H1 (cell line): ENCODE measurements around the gene SCN3B. TPM values are rescaled to one million over a fixed set of nuclear protein-coding genes. Genes with fewer than 3 reads are reported as not detected.

Experiments
- CTCF ChIA-PET: fragments of 300-600 bp; sonication (Branson Sonifier 250); formaldehyde crosslinking; loops from one replicate; lab custom pipeline; 2021; ENCODE audit not compliant: partially characterized antibody; lab: Charles Lee
- POLR2A ChIA-PET: fragments of 300-600 bp; sonication (Branson Sonifier 250); formaldehyde crosslinking; loops from one replicate; lab custom pipeline; 2021; ENCODE audit warnings: inconsistent platforms; ENCODE audit not compliant: partially characterized antibody; lab: Charles Lee
- DNase-seq, 2 experiments: peaks; one replicate each; pipeline versions ENCODE4 v3.0.0 to v3.0.0-alpha.2; 2010 to 2022; ENCODE audit warnings: low spot score in 2 of 2, low read depth in 1 of 2, mixed read lengths in 1 of 2
- FAIRE-seq: peaks from 2 replicates; lab custom pipeline; 2011; peaks lifted over from hg19 to GRCh38; lab: Jason Lieb, UNC
- H2AFZ ChIP-seq: 2 replicates; pipeline ENCODE4 v1.8.1; 2012; ENCODE audit warnings: low read length, inconsistent platforms
- H2AK5ac ChIP-seq: 2 replicates; pipeline ENCODE4 v1.6.1; 2013; ENCODE audit warnings: low read depth, low read length
- H2BK120ac ChIP-seq: replicated peaks from 2 replicates; pipeline ENCODE3; 2013; ENCODE audit warnings: low read depth, low read length, inconsistent platforms
- H2BK12ac ChIP-seq: 2 replicates; pipeline ENCODE4 v1.6.1; 2013; ENCODE audit warnings: low read depth, low read length
- H2BK15ac ChIP-seq: 2 replicates; pipeline ENCODE4 v1.6.1; 2013; ENCODE audit warnings: low read length
- H2BK20ac ChIP-seq: 2 replicates; pipeline ENCODE4 v1.6.1; 2013; ENCODE audit warnings: low read length
- H2BK5ac ChIP-seq: 2 replicates; pipeline ENCODE4 v1.6.1; 2013; ENCODE audit warnings: low read depth, low read length
- H3K14ac ChIP-seq: 2 replicates; pipeline ENCODE4 v1.6.1; 2013; ENCODE audit warnings: inconsistent platforms; ENCODE audit not compliant: insufficient read length
- H3K18ac ChIP-seq: 2 replicates; pipeline ENCODE4 v1.6.1; 2013; ENCODE audit warnings: low read length; ENCODE audit errors: extremely low read depth
- H3K23ac ChIP-seq: 2 replicates; pipeline ENCODE4 v1.6.1; 2013; ENCODE audit warnings: inconsistent platforms; ENCODE audit not compliant: insufficient read length
- H3K23me2 ChIP-seq: 2 replicates; pipeline ENCODE4 v1.6.1; 2013; ENCODE audit warnings: low read depth, low read length
- H3K27ac ChIP-seq: 2 replicates; pipeline ENCODE4 v1.6.1; 2011; ENCODE audit warnings: low read depth, low read length, inconsistent platforms
- H3K27me3 ChIP-seq, 4 experiments: replicated peaks in 1 of 4; 1 replicate in 1 of 4; 2 replicates in 3 of 4; pipeline versions ENCODE4 v1.6.1 to v1.8.1; 2011 to 2013; ENCODE audit warnings: low read length in 3 of 4, mild to moderate bottlenecking in 3 of 4, inconsistent platforms in 2 of 4, mixed read lengths in 2 of 4, moderate library complexity in 1 of 4; ENCODE audit not compliant: control insufficient read depth in 3 of 4, insufficient read depth in 3 of 4; ENCODE audit errors: extremely low read depth in 1 of 4
- H3K36me3 ChIP-seq, 4 experiments: 2 replicates each; pipeline versions ENCODE4 v1.6.1 to v1.8.1; 2011 to 2013; ENCODE audit warnings: mild to moderate bottlenecking in 4 of 4, low read length in 3 of 4, moderate library complexity in 2 of 4, control low read depth in 1 of 4, inconsistent platforms in 1 of 4; ENCODE audit not compliant: insufficient read depth in 4 of 4, control insufficient read depth in 2 of 4
- H3K4ac ChIP-seq: replicated peaks from 2 replicates; pipeline ENCODE3; 2013; ENCODE audit warnings: low read length, low read depth, mixed read lengths, inconsistent platforms; ENCODE audit not compliant: insufficient read length
- H3K4me1 ChIP-seq, 4 experiments: replicated peaks in 1 of 4; 1 replicate in 1 of 4; 2 replicates in 3 of 4; pipeline versions ENCODE4 v1.6.1 to v1.8.1; 2011 to 2013; ENCODE audit warnings: low read length in 3 of 4, inconsistent platforms in 2 of 4, mixed read lengths in 1 of 4; ENCODE audit not compliant: insufficient read depth in 4 of 4, control insufficient read depth in 3 of 4
- H3K4me2 ChIP-seq, 2 experiments: 2 replicates each; pipeline versions ENCODE4 v1.6.1 to v1.8.1; 2011 to 2013; ENCODE audit warnings: low read depth in 2 of 2, low read length in 2 of 2, control low read depth in 1 of 2, inconsistent platforms in 1 of 2, mild to moderate bottlenecking in 1 of 2; ENCODE audit not compliant: insufficient read depth in 1 of 2
- H3K4me3 ChIP-seq, 4 experiments: fragments of 200-600, 300-600 bp in 1 of 4; sonication (generic), shearing (Covaris generic), sonication (Bioruptor Twin) in 1 of 4; 2 replicates each; pipeline versions ENCODE4 v1.5.1 to v1.8.1; 2011 to 2016; ENCODE audit warnings: low read length in 4 of 4, low read depth in 3 of 4, control low read depth in 2 of 4, inconsistent platforms in 2 of 4, mild to moderate bottlenecking in 2 of 4, mixed read lengths in 1 of 4, moderate library complexity in 1 of 4; ENCODE audit not compliant: insufficient read depth in 2 of 4; ENCODE audit errors: extremely low read depth in 1 of 4
- H3K56ac ChIP-seq: replicated peaks from 2 replicates; pipeline ENCODE3; 2013; ENCODE audit warnings: low read depth, mild to moderate bottlenecking, mixed read lengths, low read length, inconsistent platforms; ENCODE audit not compliant: insufficient read length
- H3K79me1 ChIP-seq: 2 replicates; pipeline ENCODE4 v1.6.1; 2013; ENCODE audit warnings: low read depth, low read length, control low read depth
- H3K79me2 ChIP-seq, 2 experiments: 2 replicates each; pipeline versions ENCODE4 v1.6.1 to v1.8.1; 2012 to 2013; ENCODE audit warnings: low read length in 2 of 2, mild to moderate bottlenecking in 2 of 2, inconsistent platforms in 1 of 2; ENCODE audit not compliant: insufficient read depth in 2 of 2, control insufficient read depth in 1 of 2
- H3K9ac ChIP-seq, 4 experiments: replicated peaks in 1 of 4; 1 replicate in 1 of 4; 2 replicates in 3 of 4; pipeline versions ENCODE4 v1.6.1 to v1.8.1; 2011 to 2013; ENCODE audit warnings: low read depth in 3 of 4, low read length in 3 of 4, control low read depth in 2 of 4, mild to moderate bottlenecking in 2 of 4, moderate library complexity in 2 of 4, inconsistent platforms in 1 of 4; ENCODE audit errors: extremely low read depth in 1 of 4
- H3K9me3 ChIP-seq, 2 experiments: 2 replicates each; pipeline versions ENCODE4 v1.6.1 to v1.8.1; 2012 to 2013; ENCODE audit warnings: mild to moderate bottlenecking in 2 of 2, moderate library complexity in 2 of 2, control low read depth in 1 of 2, inconsistent platforms in 1 of 2, low read depth in 1 of 2, low read length in 1 of 2, mixed read lengths in 1 of 2; ENCODE audit not compliant: insufficient read depth in 2 of 2
- H4K20me1 ChIP-seq, 2 experiments: replicated peaks in 1 of 2; 2 replicates each; pipeline versions ENCODE3 to v1.8.1; 2011 to 2013; ENCODE audit warnings: inconsistent platforms in 2 of 2, low read length in 2 of 2, mild to moderate bottlenecking in 1 of 2; ENCODE audit not compliant: insufficient read depth in 2 of 2, control insufficient read depth in 1 of 2
- H4K5ac ChIP-seq: 2 replicates; pipeline ENCODE4 v1.6.1; 2013; ENCODE audit warnings: low read length, low read depth, mixed read lengths, inconsistent platforms; ENCODE audit not compliant: insufficient read length
- H4K8ac ChIP-seq: 2 replicates; pipeline ENCODE4 v1.8.0; 2013; ENCODE audit warnings: mild to moderate bottlenecking, moderate library complexity, low read length, inconsistent platforms; ENCODE audit not compliant: insufficient read depth; ENCODE audit errors: extremely low read depth
- H4K91ac ChIP-seq: replicated peaks from 2 replicates; pipeline ENCODE3; 2013; ENCODE audit warnings: low read length, mixed read lengths, inconsistent platforms; ENCODE audit not compliant: insufficient read length
- BRCA1 ChIP-seq: IDR thresholded peaks from 2 replicates; pipeline ENCODE4 v1.6.1; 2012; ENCODE audit warnings: low read depth, low read length, improper control_type of control experiment
- NRF1 ChIP-seq: IDR thresholded peaks from 2 replicates; pipeline ENCODE4 v1.6.1; 2011; ENCODE audit warnings: mild to moderate bottlenecking, low read depth, low read length, improper control_type of control experiment
- PHF8 ChIP-seq: fragments of 200-600 bp; sonication (generic); conservative IDR thresholded peaks from 2 replicates; pipeline ENCODE4 v1.7.1; 2012; ENCODE audit warnings: low read depth, mild to moderate bottlenecking, inconsistent platforms, low read length, moderate library complexity
- RAD21 ChIP-seq, 2 experiments: IDR thresholded peaks in 1 of 2; conservative IDR thresholded peaks in 1 of 2; 2 replicates each; pipeline ENCODE4 v1.6.1; 2011; ENCODE audit warnings: low read depth in 2 of 2, low read length in 2 of 2, improper control_type of control experiment in 1 of 2, inconsistent platforms in 1 of 2, mild to moderate bottlenecking in 1 of 2, moderate library complexity in 1 of 2
- SIX5 ChIP-seq: IDR thresholded peaks from 2 replicates; pipeline ENCODE4 v1.6.1; 2011; ENCODE audit warnings: mild to moderate bottlenecking, low read depth, low read length
- SP2 ChIP-seq: IDR thresholded peaks from 2 replicates; pipeline ENCODE4 v1.6.1; 2012; ENCODE audit warnings: mild to moderate bottlenecking, low read length, inconsistent platforms
- SP4 ChIP-seq: IDR thresholded peaks from 2 replicates; pipeline ENCODE4 v1.6.1; 2012; ENCODE audit warnings: low read length, inconsistent platforms
- WGBS, 2 experiments: shearing (Covaris generic) in 1 of 2; methylation state at CpG; one replicate each; pipeline versions ENCODE4 v1.1.6 to v1.1.7; 2013 to 2015; ENCODE audit warnings: low lambda C conversion rate in 2 of 2, mixed read lengths in 2 of 2, inconsistent platforms in 1 of 2, low coverage in 1 of 2, missing lambda C conversion rate in 1 of 2; ENCODE audit not compliant: insufficient replicate concordance in 2 of 2, insufficient coverage in 1 of 2, insufficient read length in 1 of 2; ENCODE audit errors: extremely low coverage in 1 of 2, missing lambda C conversion rate in 1 of 2; 5-methylcytosine and 5-hydroxymethylcytosine counted together
- polyA plus RNA-seq, 7 experiments: library from polyadenylated mRNA; depleted of rRNA in 3 of 7; stranded (reverse) in 5 of 7; unstranded in 2 of 7; fragments of >200 nt in 5 of 7; fragments of 200-250 nt in 2 of 7; gene quantifications; 1 replicate in 5 of 7; 2 replicates in 1 of 7; 4 replicates in 1 of 7; pipeline versions ENCODE4 v1.2.1 to v1.2.3, GENCODE V29; 2011 to 2013; ENCODE audit warnings: missing spikeins in 2 of 7, mixed read lengths in 2 of 7
- total RNA-seq: library from RNA; stranded (reverse); fragmentation: NEBNext Ultra II Directional; extraction: Animal tissue kit (Norgen Biotek cat#: 25700); gene quantifications from 2 replicates; pipeline ENCODE4 v1.2.1, GENCODE V29; 2021
- TF ChIP-seq, protein P1 (sequence below): IDR thresholded peaks from 2 replicates; pipeline ENCODE4 v1.6.1; 2012; ENCODE audit warnings: inconsistent platforms
- TF ChIP-seq, protein P2 (sequence below): IDR thresholded peaks from 2 replicates; pipeline ENCODE4 v1.6.1; 2012; ENCODE audit warnings: low read length, inconsistent platforms
- TF ChIP-seq, protein P3 (sequence below): IDR thresholded peaks from 2 replicates; pipeline ENCODE4 v1.6.1; 2011; ENCODE audit warnings: low read length, improper control_type of control experiment

The SCN3B gene
- total and polyA plus RNA-seq, 2 of the 8 experiments (the other 6 are each of a cell fraction or from before 2014, with no cell fraction given) = 0.67 to 1.1 TPM

DNA sequence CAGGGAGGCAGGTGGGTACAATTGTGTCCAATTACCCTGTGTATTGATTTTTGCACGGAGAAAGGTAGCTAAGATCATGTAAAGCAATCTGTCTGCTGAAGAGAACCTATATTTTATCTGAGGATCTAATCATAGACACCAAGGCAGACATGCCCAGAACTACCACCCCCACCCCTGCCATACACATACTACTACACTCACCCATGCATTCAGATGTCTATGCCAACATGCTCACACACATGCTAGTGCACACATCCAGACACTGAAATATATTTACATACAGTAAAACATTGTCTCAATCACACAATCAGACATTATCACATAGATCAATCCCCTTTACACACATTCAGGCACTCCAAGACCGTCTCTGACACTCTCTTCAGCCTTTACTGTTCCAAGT, 1.8 kb downstream of the SCN3B start:
- Histone ChIP-seq H3K79me2 (no peaks in the 10 kb centered on the region), H3K14ac (no peak overlapping the region), H2AFZ (no peak overlapping the region), H2BK12ac (no peak overlapping the region), H3K36me3 (no peaks in the 10 kb centered on the region), H2BK20ac (no peak overlapping the region), H2AK5ac (no peak overlapping the region), H4K8ac (no peak overlapping the region), H2BK5ac (no peak overlapping the region), H3K56ac (no peak overlapping the region), H3K9me3 (no peaks in the 10 kb centered on the region), H3K23ac (no peak overlapping the region), H3K4me2 (no peak overlapping the region; a peak in 1 of 4 replicates), H2BK120ac (no peak overlapping the region), H4K20me1 (no peaks in the 10 kb centered on the region), H2BK15ac (no peak overlapping the region), H3K23me2 (peaks cover 7% of the 10 kb centered on the region; the same call in 1 of the 2 replicates), H3K9ac (no peak overlapping the region), H3K4me3 (no peak overlapping the region), H3K18ac (no peak overlapping the region), H3K4me1 (peaks cover 0 to 3% (median 1%) of the 10 kb centered on the region in 4 experiments; a peak in 3 of 7 replicates), H3K27me3 (peaks cover 8 to 32% (median 21%) of the 10 kb centered on the region in 4 experiments), H3K27ac (no peak overlapping the region), H4K5ac (no peak overlapping the region), H3K4ac (no peak overlapping the region), H4K91ac (no peak overlapping the region), H3K79me1 (no peaks in the 10 kb centered on the region)
- WGBS, 2 experiments = 73% methylated on average over 2 of the region's 2 CpGs; no CpG with 5 or more reads in 1 of the 2 experiments
- ChIA-PET POLR2A (no interaction called here), CTCF (interaction anchor here (0.9 to 11.7 kb wide), 7 partner anchors 8 to 55 kb away, joined by 3 to 197 read pairs (median 5); no protein-coding TSS in a partner anchor)
- DNase-seq (no peak), FAIRE-seq (no peak)
- TF ChIP-seq SIX5 = no peak
- no peak for TF ChIP-seq SP4
- no peak for TF ChIP-seq RAD21 (IDR thresholded peaks at IDR 0.05 in 1 of 2, conservative IDR thresholded peaks at IDR 0.05 in 1 of 2; ENCODE audit: low read depth in 2 of 2, low read length in 2 of 2)
- no peak for TF ChIP-seq BRCA1
- no peak for TF ChIP-seq PHF8
- TF ChIP-seq, protein P1, sequence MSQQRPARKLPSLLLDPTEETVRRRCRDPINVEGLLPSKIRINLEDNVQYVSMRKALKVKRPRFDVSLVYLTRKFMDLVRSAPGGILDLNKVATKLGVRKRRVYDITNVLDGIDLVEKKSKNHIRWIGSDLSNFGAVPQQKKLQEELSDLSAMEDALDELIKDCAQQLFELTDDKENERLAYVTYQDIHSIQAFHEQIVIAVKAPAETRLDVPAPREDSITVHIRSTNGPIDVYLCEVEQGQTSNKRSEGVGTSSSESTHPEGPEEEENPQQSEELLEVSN = no peak
- no peak for TF ChIP-seq NRF1
- no peak for TF ChIP-seq SP2
- TF ChIP-seq, protein P2, sequence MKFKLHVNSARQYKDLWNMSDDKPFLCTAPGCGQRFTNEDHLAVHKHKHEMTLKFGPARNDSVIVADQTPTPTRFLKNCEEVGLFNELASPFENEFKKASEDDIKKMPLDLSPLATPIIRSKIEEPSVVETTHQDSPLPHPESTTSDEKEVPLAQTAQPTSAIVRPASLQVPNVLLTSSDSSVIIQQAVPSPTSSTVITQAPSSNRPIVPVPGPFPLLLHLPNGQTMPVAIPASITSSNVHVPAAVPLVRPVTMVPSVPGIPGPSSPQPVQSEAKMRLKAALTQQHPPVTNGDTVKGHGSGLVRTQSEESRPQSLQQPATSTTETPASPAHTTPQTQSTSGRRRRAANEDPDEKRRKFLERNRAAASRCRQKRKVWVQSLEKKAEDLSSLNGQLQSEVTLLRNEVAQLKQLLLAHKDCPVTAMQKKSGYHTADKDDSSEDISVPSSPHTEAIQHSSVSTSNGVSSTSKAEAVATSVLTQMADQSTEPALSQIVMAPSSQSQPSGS = no peak
- TF ChIP-seq, protein P3, sequence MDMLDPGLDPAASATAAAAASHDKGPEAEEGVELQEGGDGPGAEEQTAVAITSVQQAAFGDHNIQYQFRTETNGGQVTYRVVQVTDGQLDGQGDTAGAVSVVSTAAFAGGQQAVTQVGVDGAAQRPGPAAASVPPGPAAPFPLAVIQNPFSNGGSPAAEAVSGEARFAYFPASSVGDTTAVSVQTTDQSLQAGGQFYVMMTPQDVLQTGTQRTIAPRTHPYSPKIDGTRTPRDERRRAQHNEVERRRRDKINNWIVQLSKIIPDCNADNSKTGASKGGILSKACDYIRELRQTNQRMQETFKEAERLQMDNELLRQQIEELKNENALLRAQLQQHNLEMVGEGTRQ = no peak
